Stimulated activated CD4-positive, alpha-beta T cell treated with anti-CD3 and anti-CD28 coated beads, Interleukin-15, amount 100 ng/mL, for 24 hours (primary cell): ENCODE results near the gene CYB5A.
"Not testable (repeated sequence)": the region's sequence is repeated elsewhere in the genome, so short reads cannot be mapped to it uniquely, and the experiment has no call there.

Source experiments
- DNase-seq: peaks from one replicate; pipeline ENCODE4 v3.0.0-alpha.2; 2020

The CYB5A gene

DNA sequence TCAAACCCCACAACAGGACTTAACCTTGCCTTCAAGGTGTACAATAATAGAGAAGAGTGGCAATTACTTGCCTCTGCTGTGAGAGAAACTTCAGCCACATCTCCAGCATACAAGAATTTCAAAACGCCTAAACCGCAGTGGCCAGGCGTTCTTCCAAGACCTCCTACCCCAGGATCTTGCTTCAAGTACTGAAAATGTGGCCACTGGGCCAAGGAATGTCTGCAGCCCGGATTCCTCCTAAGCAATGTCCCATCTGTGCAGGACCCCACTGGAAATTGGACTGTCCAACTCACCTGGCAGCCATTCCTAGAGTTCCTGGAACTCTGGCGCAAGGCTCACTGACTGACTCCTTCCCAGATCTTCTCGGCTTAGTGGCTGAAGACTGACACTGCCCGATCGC is 2.8 kb upstream of the CYB5A start:
- no peak for DNase-seq

DNA sequence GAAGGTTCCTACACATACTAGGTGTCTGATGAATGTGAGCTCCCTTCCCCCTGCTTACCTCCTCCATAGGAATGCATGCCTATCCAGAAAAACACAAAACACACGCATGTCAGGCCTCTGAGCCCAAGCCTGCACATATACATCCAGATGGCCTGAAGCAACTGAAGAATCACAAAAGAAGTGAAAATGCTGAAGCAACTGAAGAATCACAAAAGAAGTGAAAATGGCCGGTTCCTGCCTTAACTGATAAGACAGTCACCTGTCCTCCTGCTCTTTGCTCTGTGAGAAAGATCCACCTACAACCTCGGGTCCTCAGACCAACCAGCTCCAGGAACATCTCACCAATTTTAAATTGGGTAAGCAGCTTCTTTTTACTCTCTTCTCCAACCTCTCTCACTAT is 1.2 kb upstream of the CYB5A start:
- DNase-seq: not testable (repeated sequence)

DNA sequence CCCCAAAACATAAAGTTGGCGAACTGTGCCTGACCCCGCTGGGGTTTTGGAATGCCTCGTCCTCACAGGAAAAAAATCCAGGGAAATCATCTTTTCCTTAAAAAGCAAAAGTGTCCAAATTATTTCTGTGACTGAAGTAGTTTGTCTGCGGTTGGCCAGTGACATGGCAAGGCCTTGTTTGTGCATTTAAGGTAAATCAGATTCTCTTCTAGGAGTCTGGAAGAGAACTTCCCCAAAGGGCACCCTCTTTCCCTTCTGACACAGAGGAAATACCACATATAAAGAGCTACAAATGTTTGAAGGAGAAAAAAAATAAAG is 737 bp upstream of the CYB5A start:
- DNase-seq: no peak

DNA sequence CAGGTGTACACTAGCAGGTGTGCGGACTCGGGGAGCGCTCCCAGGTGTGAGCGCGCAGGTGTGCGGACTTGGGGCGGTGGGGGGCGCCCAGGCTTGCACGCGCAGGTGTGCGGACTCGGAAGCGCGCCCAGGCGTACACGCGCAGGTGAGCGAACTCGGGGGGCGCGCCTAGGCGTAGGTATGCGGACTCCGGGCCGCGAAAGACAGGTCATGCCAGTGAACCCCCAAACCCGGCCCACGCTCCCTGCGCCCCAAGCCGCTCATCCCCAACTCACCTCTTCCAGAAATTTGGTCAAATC is 342 bp downstream of the CYB5A start:
- no peak for DNase-seq

DNA sequence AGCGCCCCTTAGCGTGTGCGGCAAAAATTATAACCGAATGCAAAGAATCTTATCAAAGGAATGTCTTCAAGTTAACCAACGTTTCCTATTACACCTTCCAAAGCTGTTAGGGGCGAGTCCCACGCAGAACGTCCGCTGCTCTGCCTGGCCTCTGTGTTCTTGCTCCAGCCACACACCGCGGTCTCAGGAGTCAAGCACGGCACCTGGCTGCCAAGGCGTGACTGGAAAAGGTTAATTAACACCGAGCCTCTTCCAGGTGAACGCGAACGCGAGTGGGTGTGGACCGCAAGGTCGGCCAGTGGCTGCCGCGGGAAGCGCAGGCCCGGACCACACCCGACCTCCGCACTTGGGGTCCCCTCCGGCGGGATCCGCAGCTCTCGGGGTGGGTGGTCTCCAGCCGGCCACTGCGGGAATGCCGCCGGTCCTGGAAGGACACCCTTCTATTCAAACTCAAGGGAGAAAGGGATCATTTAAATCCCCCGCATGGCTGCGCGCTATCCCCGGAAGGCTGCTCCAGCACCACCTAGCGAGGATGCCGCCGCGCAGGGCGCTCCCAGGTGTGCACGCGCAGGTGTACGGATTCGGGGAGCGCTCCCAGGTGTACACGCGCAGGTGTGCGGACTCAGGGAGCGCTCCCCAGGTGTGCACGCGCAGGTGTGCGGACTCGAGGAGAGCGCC is 830 bp downstream of the CYB5A start:
- no peak for DNase-seq

DNA sequence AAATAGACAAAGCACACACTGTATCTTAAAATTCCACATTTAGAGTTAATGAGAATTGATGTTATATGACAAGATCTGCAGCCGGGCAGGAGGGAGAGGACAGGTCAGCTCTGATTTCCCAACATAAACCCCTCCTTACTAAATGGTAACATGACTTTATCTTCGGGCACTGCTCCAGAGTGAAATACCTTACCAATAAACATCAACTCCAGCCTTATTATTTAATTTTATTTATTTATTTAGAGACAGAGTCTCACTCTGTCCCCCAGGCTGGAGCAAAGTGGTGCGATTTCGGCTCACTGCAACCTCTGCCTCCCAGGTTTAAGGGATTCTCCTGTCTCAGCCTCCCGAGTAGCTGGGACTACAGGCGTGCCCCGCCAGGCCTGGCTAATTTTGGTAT is 1.7 kb downstream of the CYB5A start:
- DNase-seq: no peak

DNA sequence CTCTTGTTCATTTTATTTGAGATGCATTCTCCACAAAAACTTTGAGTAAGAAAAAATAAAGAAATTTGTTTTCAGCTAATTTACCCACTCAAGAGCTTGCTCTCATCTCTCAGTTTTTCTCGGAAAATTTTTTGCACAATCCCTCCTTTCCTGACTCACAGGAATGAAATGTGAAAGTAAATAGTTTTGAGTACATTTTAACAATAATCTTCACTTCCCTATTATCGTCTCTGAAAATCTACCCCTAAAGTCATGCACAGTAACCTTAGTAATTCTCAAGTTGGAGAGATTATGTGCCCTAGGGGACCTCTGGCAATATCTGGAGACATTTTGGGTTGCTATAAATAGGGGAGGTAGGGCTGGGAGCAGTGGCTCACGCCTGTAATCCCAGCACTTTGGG is 2.6 kb downstream of the CYB5A start:
- DNase-seq: no peak

DNA sequence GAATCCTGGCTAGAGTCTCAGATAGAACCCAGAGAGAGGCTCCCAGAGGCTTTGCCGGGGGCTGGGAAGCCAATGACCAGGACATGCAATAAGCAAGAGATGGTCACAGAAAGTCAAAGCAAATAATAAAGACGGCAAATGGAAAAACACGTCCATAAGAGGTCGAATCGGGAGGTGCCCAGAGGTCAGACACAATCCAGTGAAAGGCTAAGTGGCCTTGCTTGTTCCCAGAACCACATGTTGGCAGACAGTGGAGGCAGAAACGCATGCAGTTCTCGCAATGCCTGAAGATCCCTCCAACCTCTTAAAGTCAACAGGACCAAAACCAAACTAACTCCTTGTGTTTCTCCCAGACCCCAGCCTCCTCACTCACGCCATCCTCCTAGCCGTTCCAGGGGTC is 3.0 kb downstream of the CYB5A start:
- no peak for DNase-seq

DNA sequence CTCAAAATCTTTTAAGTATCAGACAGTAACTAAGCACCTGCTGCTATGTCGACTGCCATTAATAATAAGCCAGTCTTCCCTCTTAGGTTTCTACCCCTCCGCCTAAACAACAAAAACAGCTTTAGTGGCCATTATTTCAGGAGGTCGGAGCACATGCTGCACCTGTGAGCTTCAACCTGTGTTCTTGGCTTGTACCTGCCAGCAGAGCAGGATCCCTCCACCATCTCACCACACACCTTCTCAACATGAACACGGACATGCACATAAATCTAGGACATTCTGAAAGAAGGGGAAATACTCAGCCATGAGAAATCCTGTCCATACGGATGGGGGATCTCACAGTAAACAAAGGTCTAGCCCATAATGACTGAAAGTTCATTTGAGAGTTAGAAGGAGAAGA is 3.7 kb downstream of the CYB5A start:
- no peak for DNase-seq

DNA sequence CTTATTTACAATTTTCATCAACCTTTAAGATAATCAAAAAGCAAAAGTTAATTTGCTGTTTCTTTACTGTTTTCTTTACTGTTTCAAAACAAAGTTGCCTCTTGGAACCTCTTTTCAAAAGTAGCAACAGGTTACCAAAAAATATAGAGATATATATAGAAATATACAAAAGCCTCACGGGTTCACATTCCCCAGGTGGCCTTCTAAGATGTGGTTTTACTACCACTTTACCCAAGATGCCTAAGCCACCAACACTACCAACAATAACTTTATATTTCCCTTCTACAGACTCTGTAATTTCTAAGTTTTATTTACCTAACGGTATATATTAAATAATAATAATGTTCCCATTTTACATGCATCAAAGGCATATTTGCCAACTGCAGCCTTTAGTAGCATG is 4.9 kb downstream of the CYB5A start:
- no peak for DNase-seq

DNA sequence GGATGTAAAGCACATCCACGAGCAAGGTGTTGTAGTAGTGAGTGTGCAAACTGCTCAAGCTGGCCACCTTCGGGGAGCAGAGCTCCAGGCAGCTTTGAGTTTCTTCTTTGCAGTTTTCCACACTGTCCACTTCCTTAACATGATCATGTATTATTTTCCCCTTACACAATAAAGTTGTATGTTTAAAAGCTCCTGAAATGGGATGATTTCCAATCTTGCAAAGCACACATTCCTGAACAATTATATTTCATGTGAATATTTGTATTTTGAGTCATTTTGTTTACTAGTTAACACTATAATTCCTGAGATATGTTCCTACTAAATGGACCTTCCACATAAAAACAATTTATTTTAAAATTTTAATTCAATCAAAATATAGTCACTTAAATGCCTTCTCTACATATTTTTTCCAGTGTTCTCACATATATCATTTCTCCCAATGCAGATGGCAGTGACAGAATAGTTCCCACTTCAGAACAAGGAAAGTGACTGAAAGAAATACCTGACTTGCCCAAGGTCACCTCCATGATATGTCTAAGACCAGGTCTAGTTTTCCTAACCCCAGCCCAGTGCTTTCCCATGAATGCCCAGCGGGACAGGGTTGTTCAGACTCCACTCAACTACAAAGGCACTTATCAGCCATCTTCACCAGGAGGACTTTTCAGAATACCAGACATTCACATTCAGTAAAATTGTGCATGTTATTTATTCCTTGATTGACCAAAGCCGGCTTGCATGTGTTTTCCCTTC is 5.5 kb downstream of the CYB5A start:
- DNase-seq: no peak

DNA sequence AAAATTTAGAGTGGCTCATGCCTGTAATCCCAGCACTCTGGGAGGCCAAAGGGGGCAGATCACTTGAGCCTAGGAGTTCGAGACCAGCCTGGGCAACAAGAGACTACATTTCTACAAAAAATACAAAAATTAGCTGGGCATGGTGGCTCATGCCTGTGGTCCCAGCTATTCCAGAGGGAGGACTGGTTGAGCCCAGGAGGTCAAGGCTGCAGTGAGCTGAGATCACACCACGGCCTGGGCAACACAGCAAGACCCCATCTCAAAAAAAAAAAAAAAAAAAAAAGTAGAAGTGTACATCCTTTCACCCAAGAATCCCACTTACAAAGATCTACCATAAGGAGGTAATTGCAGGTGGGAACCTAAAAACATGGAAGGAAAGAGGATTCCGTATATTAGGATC is 6.2 kb downstream of the CYB5A start:
- not testable (repeated sequence) for DNase-seq

DNA sequence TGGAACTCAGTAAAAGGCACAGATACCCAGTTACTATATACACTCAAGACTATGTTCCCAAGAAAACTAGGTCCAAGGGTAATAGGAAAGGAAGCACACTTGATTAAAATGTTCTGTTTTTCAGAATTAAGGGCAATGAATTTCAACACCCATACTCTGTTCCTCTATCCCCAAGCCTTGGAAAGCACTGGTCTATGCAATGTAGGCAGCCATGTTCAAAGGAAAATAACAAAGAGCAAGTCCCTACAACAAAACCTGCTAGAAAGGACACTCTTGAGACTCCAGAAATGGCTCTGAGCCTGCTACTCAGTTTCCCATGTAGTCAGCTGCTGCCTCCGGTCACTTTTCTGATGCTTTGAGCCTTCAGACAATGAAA is 6.8 kb downstream of the CYB5A start:
- no peak for DNase-seq

DNA sequence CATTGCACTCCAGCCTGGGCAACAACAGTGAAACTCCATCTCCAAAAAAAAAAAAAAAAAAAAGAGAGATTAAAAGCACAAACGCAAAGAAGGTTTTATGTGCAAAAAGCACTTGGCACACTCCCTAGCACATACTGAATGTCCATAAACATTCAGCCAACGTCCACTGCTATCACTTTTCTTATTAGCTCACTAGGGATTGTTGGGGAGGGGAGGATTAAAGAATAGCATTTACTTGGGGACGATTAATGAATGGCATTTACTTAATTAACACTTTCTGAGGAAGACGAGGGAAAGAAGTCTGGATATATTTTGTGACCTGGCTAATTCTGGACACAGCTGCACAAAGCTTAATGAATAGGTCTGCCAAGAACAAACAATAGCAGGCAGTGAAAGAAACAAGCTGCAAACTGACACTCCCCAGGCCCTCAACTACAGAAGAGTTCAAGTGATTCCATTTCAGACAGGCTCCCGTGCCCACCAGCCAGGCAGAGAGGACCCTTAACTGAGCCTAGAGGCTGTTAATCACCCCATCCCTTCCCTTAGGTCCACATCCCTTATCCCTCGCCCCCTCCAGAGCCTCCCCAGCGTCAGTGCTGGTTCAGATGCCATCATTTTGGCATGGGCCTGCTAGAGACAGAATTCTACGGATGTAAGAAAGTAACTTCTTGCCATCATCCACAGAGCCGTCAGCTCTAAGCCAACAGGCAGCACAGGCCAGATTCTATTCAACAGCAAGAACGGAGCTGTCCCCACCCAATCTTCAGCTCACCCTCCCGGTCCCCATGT is 7.4 kb downstream of the CYB5A start:
- no peak for DNase-seq

DNA sequence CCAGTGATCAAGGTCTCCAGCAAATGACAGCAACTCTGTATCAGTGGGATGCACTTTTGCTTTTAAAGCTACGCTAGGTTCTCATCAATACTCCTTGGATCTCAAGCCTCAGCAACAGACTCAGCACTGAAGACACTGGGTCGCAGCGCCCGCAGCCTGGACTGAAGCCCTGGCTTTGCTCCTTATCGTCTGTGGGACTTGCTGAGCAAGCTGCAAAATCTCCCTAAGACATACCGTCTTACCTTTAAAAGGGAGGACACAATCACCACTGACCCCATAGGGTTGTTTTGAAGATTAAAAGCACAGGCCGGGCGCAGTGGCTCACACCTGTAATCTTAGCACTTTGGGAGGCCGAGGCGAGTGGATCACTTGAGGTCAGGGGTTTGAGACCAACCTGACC is 8.1 kb downstream of the CYB5A start:
- DNase-seq: no peak

DNA sequence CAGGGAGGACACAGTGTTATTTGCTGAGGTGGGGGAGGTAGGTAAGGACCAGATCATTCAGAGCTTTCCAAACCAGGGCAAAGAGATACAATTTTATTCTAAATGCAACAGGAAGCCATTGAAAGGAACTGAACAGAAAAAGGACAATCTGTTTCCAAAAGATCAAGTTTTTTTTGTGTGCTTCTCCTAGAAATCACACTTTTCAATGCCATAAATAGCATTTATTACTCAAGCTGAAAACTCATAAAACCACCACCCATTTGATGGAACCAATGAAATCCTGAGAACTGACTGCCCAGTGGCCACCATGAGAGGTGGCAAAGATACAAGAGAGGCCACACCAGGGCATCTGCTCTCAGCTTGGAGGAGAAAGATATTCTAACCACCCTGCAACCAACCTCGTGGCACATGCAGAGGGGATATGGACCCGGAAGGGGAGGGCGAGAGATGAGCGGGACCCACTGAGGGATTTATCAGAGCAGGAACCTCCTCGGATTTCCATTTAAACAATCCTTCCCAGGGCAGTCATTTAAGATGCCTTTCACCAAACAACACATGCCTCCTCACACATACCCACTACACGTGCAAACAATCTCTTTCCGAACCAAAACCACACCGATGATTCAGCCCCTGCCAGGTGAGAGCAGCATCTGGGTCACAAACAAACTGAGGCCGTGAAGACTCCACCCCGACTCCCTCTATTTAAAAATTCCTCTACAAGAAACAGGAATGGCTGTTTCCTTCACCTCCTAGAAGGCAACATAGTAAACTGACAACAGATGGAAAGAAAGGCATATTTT is 8.8 kb downstream of the CYB5A start:
- no peak for DNase-seq

DNA sequence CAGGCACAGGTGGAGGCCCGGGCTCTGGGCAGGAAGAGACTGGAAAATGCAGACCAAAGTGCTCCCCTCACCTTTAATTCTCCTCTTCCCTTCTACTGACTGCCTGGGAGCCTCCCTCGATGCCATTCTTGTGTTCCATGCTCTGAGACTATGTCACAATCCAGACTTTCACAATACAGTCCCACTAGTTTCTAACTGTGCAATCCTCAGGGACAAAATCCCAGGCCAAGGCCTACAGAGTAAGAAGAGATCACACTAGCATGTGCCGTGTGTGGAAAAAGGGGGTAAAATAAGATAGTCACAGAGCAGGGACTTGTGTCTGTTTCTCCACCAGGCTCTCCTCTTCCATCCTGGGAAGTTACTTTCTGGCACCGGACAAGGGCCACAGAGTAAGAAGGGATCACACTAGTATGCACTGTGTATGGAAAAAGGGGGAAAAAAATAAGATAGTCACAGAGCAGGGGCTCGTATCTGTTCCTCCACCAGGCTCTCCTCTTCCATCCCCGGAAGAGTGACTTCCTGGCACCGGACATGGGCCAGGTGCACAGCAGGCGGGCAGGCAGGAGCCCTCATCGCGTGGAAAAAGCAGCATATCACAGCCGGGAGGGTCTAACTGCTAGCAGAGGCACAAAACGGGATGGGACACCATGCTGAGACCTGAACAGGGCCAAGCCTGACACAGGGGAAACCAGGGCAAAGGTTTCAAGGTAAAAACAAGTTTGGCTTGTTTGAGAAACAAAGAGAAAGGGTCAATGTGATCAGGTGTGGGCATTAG is 9.6 kb downstream of the CYB5A start:
- DNase-seq: no peak

DNA sequence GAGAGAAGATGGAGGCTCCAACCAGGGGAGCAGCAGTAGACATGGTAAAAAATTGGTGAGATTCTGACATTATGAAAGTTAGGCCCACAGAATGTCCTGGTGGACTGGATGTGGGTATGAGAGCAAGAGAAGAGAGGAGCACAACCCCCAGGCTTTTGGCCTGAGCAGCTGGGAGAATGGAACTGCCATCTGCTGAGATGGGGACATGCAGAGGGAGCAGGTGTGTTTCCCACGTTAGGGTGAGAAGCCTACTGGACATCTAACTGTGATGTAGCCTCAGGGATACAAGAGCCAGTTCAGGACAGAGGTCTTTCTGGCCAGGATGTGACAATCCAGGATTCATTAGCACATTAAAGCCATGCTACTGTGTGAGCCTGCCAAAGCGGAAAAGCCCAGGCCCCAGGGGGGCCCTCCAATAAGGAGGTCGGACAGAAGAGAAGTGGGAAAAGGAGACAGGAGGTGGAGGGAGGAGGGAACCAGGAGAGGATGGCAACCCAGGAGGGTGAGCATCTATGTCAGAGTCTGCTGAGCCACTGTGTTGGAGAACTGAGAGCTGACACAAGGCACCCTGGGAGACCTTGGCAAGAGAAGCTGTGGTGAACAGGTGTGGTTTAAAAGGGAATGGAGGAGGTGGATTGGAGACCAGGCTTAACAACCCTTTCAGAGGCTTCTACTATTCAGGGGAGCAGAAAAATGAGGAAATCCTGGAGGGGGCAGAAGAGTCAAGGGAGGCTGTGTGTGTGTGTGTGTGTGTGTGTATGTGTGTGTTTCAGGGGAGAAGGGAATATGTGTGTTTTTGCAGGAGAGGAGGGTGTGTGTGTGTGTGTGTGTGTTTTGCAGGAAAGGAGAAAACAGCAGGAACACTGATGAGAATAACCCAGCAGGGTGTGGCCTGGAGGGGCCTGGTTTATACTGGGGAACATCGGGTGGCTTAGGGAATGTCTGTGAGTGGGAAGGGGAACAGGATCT is 10.5 kb downstream of the CYB5A start:
- DNase-seq: no peak

DNA sequence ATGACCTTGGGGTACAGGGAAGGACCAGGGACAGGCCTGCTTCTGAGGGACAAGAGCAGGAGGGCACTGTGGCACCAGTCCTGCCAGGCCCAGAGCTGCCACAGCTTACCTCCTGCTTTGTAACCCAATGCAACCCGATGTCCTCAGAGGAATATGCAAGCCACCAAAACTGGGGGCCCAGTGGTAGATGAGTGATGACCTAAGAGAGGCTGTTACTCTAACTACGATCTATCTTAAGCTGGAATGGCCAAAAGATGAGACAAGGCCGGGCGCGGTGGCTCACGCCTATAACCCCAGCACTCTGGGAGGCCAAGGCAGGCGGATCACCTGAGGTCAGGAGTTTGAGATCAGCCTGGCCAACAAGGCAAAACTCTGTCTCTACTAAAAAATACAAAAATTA is 12.8 kb downstream of the CYB5A start:
- DNase-seq: no peak

DNA sequence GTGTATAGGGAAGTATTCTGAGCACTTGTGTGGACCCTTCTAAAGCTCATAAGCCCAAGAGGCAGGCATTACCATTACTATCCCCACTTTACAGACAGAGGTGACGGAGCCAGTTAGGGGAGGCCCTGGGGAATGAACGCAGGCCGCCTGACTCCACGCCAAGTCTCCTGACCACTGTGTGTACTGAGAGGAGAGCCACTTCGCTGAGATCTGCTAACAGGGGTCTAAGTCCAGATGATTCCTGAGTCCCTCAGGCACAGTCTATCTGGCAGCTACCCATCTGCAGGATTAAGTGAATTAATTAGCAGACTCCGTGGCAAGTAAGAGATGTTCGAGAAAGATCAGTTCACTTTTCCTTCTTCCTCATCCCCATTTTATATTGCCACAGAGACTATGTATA is 13.7 kb downstream of the CYB5A start:
- DNase-seq: no peak

DNA sequence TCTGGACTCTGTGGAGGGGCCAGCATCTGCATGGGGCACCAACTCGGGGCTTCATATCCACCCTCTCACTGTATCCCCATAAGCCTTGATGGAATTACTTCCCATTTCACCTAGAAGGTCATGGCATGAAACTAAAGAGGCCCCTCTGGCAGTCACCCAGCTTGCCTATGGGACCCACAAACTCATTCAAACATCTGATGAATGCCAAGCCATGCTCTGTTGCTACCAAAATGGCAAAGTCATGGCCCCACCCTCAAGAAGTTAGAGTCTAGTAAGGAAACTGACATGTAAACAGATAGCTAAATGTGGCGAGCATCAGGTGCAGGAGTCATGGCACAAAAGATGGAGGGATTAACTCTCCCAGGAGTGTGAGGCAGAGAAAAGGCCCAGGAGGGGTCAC is 14.5 kb downstream of the CYB5A start:
- no peak for DNase-seq

DNA sequence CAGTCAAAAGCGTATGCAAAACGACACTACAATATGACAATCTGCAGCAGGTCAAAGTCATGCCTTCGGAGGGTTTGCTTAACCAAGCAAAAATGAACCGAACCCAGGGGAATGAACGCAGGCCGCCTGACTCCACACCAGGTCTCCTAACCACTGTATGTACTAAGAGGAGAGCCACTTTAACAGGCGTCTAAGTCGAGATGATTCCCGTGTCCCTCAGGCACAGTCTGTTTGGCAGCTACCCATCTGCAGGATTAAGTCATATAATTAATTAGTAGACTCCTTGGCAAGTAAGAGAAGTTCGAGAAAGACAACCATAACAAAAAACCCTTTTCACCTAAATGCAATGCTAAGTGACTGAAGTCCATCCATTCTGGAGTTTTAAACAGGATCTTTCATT is 15.2 kb downstream of the CYB5A start:
- no peak for DNase-seq
